CD4-positive, alpha-beta memory T cell (primary cell): ENCODE measurements around the gene CDC42EP2. TPM values are rescaled to one million over a fixed set of nuclear protein-coding genes. Genes with fewer than 3 reads are reported as not detected.
"Not testable (repeated sequence)": the region's sequence is repeated elsewhere in the genome, so short reads cannot be mapped to it uniquely, and the experiment has no call there.

Experiments used
- CTCF ChIA-PET: fragments of 350-600 bp; sonication (Branson Sonifier 250); formaldehyde crosslinking; loops from one replicate; lab custom pipeline; 2021; ENCODE audit warnings: inconsistent platforms; ENCODE audit not compliant: partially characterized antibody; lab: Charles Lee
- POLR2A ChIA-PET: fragments of 350-600 bp; sonication (Branson Sonifier 250); formaldehyde crosslinking; loops from one replicate; lab custom pipeline; 2021; ENCODE audit not compliant: partially characterized antibody; lab: Charles Lee
- DNase-seq, 5 donors: peaks; one replicate each; pipeline versions ENCODE4 v3.0.0 to v3.0.0-alpha.2; 2020 to 2022; ENCODE audit warnings: mixed read lengths in 1 of 5
- H3K27ac ChIP-seq: one replicate; pipeline ENCODE4 v1.7.0; 2013; ENCODE audit warnings: low read depth, low read length
- H3K27me3 ChIP-seq: 2 replicates; pipeline ENCODE4 v1.7.0; 2013; ENCODE audit warnings: mild to moderate bottlenecking, low read length, moderate library complexity; ENCODE audit not compliant: insufficient read depth
- H3K36me3 ChIP-seq: 2 replicates; pipeline ENCODE4 v1.7.0; 2013; ENCODE audit warnings: mild to moderate bottlenecking, low read length, moderate library complexity; ENCODE audit not compliant: insufficient read depth
- H3K4me1 ChIP-seq: 2 replicates; pipeline ENCODE4 v1.7.0; 2013; ENCODE audit warnings: mild to moderate bottlenecking, low read length, moderate library complexity; ENCODE audit not compliant: insufficient read depth
- H3K4me3 ChIP-seq, 2 donors: one replicate each; pipeline ENCODE4 v1.7.0; 2013; ENCODE audit warnings: low read length in 2 of 2, mild to moderate bottlenecking in 1 of 2
- H3K9me3 ChIP-seq, 2 donors: one replicate each; pipeline ENCODE4 v1.7.0; 2013; ENCODE audit warnings: low read length in 2 of 2, control low read depth in 1 of 2; ENCODE audit not compliant: control insufficient read depth in 1 of 2
- H3K27ac Mint-ChIP-seq, 7 donors: one replicate each; pipeline ENCODE4 v1.8.0; 2020 to 2021; ENCODE audit warnings: mixed read lengths in 7 of 7, mild to moderate bottlenecking in 6 of 7, inconsistent platforms in 3 of 7, moderate library complexity in 3 of 7
- H3K27me3 Mint-ChIP-seq, 2 donors: one replicate each; pipeline ENCODE4 v1.8.0; 2020 to 2021; ENCODE audit warnings: mixed read lengths in 2 of 2
- H3K36me3 Mint-ChIP-seq, 2 donors: one replicate each; pipeline ENCODE4 v1.8.0; 2020 to 2021; ENCODE audit warnings: mixed read lengths in 2 of 2, inconsistent platforms in 1 of 2, mild to moderate bottlenecking in 1 of 2
- H3K4me1 Mint-ChIP-seq, 4 donors: one replicate each; pipeline ENCODE4 v1.8.0; 2020 to 2021; ENCODE audit warnings: mixed read lengths in 4 of 4, mild to moderate bottlenecking in 1 of 4
- H3K4me3 Mint-ChIP-seq, 8 donors: one replicate each; pipeline ENCODE4 v1.8.0; 2020 to 2021; ENCODE audit warnings: mixed read lengths in 8 of 8, mild to moderate bottlenecking in 7 of 8, moderate library complexity in 6 of 8, inconsistent platforms in 3 of 8
- H3K9me3 Mint-ChIP-seq, 8 donors: one replicate each; pipeline ENCODE4 v1.8.0; 2020 to 2021; ENCODE audit warnings: mixed read lengths in 8 of 8, mild to moderate bottlenecking in 5 of 8, inconsistent platforms in 3 of 8, moderate library complexity in 1 of 8
- intact Hi-C: fragments of 100-400 bp; cut with micrococcal nuclease; formaldehyde crosslinking; loops from one replicate; pipeline ENCODE4 v1.15.1; 2023
- polyA plus RNA-seq, 2 donors: library from polyadenylated mRNA; unstranded; fragments of 300-500 nt; fragmentation: Illumina TruSeq; gene quantifications; one replicate each; pipeline ENCODE4 v1.2.3, GENCODE V29; 2021
- total RNA-seq, 2 experiments: library from RNA; stranded (reverse); gene quantifications; one replicate each; pipeline ENCODE4 v1.2.3, GENCODE V29; 2021

Gene CDC42EP2
- total and polyA plus RNA-seq, 4 experiments from 2014 or later, result 0.55 to 0.67 TPM; not detected in 2

GRCh38 chr11:65327021-65327420 lies 12.4 kb downstream of the CDC42EP2 start:
- Mint-ChIP-seq H3K27me3 (peaks cover 2 to 11% of the 10 kb centered on the region in 2 donors), H3K9me3 (no peaks in the 10 kb centered on the region), H3K4me1 (peaks cover 0 to 9% (median 5%) of the 10 kb centered on the region in 4 donors), H3K27ac (no peak overlapping the region), H3K4me3 (no peak overlapping the region), H3K36me3 (no peaks in the 10 kb centered on the region)
- Histone ChIP-seq H3K36me3 (no peaks in the 10 kb centered on the region), H3K27me3 (no peaks in the 10 kb centered on the region), H3K9me3 (no peaks in the 10 kb centered on the region), H3K4me3 (no peak overlapping the region), H3K27ac (no peak overlapping the region), H3K4me1 (peaks cover 5% of the 10 kb centered on the region)
- intact Hi-C loops, result no loop called here
- POLR2A ChIA-PET, result interaction anchor here (1.4 kb wide), 1 partner anchor 12 kb away, joined by 4 read pairs; the partner anchor contains the start of gene CDC42EP2
- DNase-seq, result no peak
- CTCF ChIA-PET, result interaction anchor here (0.6 to 1.1 kb wide), 2 partner anchors 11 kb away, joined by 3 to 4 read pairs; no protein-coding TSS in a partner anchor

- no peaks in the 10 kb centered on the region for H3K36me3 ChIP-seq
- Mint-ChIP-seq H3K36me3 (peaks cover 0 to 6% of the 10 kb centered on the region in 2 donors), H3K27me3 (peaks cover 0 to 2% of the 10 kb centered on the region in 2 donors), H3K4me1 (peaks cover 3 to 17% (median 9%) of the 10 kb centered on the region in 4 donors), H3K27ac (peak overlapping the region in 5 of 7 donors; percentile 26 to 86 (median 55)), H3K9me3 (no peaks in the 10 kb centered on the region), H3K4me3 (peak overlapping the region in 1 of 8 donors; percentile 43)
- H3K9me3 ChIP-seq, result no peaks in the 10 kb centered on the region
- CTCF ChIA-PET, result interaction anchor here (0.6 to 8.2 kb wide), 45 partner anchors 8 to 531 kb away, joined by 3 to 170 read pairs (median 4); partner anchors contain the start of genes CDC42EP2, KAT5, MUS81 and POLA2
- H3K27me3 ChIP-seq, result no peaks in the 10 kb centered on the region
- POLR2A ChIA-PET, result interaction anchor here (0.6 to 2.0 kb wide), 10 partner anchors 13 to 242 kb away, joined by 3 to 10 read pairs (median 4); partner anchors contain the start of genes CDC42EP2, MALAT1 and POLA2
- H3K4me1 ChIP-seq, result peaks cover 6% of the 10 kb centered on the region
- H3K27ac ChIP-seq, result no peak overlapping the region
- DNase-seq, result no peak
- intact Hi-C loops, result no loop called here
- no peak overlapping the region for H3K4me3 ChIP-seq
These were observed 14.8 kb downstream of the CDC42EP2 start for GRCh38 chr11:65329478-65329877.

DNA sequence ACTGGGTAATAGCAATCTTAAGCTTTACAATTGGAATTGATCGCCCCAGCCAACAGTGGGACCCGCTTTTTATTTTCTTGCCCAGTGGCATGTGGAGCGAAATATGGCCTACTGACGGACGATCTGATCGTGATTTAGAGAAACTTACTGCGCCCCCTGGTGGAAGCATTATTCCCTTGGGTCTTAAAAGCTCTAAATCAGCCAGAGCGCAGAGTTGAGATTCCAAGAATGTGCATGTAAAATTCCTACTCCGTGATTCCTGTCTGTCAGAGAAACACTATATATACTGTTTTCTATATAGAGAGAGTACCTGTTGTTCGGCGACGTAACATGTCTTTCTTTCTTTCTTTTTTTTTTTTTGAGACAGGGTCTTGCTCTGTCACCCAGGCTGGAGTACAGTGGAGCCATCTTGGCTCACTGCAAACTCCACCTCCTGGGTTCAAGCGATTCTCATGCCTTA lies 15.3 kb downstream of the CDC42EP2 start:
- no peaks in the 10 kb centered on the region for H3K27me3 ChIP-seq
- H3K9me3 ChIP-seq, result no peaks in the 10 kb centered on the region
- Mint-ChIP-seq H3K27me3 (peaks cover 0 to 2% of the 10 kb centered on the region in 2 donors), H3K4me3 (peak overlapping the region in 3 of 8 donors; percentile 28 to 64 (median 43)), H3K4me1 (peaks cover 8 to 22% (median 14%) of the 10 kb centered on the region in 4 donors), H3K9me3 (peaks cover 0 to 2% (median 0%) of the 10 kb centered on the region in 8 donors), H3K36me3 (peaks cover 0 to 10% of the 10 kb centered on the region in 2 donors), H3K27ac (peak overlapping the region in 4 of 7 donors; percentile 53 to 86 (median 68))
- intact Hi-C loops, result loop anchor here (5.0 kb wide), 2 partner anchors 103 to 218 kb away; partner anchors contain the start of gene TM7SF2
- no peak overlapping the region for H3K4me3 ChIP-seq
- POLR2A ChIA-PET, result interaction anchor here (0.6 to 2.0 kb wide), 9 partner anchors 13 to 242 kb away, joined by 3 to 10 read pairs (median 4); partner anchors contain the start of genes CDC42EP2, MALAT1 and POLA2
- H3K36me3 ChIP-seq, result no peaks in the 10 kb centered on the region
- H3K4me1 ChIP-seq, result peaks cover 11% of the 10 kb centered on the region
- DNase-seq, result peak; percentile 69 to 81 (median 75)
- no peak overlapping the region for H3K27ac ChIP-seq
- CTCF ChIA-PET, result interaction anchor here (0.7 to 8.2 kb wide), 42 partner anchors 9 to 1593 kb away, joined by 3 to 170 read pairs (median 5); partner anchors contain the start of genes CDC42EP2, MUS81 and POLA2

DNA sequence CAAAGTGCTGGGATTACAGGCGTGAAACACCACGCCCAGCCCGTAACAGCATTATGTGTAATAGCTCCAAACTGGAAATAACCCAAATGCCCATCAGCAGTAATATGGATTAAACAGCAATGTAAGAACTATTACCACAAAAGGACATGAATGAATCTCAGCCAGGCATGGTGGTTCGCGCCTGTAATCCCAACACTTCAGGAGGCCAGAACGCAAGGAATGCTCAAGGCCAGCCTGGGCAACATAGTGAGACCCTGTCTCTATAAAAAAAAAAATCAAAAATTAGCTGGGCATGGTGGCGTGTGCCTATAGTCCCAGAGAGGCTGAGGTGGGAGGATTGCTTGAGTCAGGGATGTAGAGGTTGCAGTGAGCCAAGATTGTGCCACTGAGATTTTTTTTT lies 15.9 kb downstream of the CDC42EP2 start:
- no peak for DNase-seq
- H3K4me3 Mint-ChIP-seq, result no peak overlapping the region
- no peak overlapping the region for H3K27ac Mint-ChIP-seq
- Histone ChIP-seq H3K4me1 (peaks cover 17% of the 10 kb centered on the region), H3K27me3 (no peaks in the 10 kb centered on the region), H3K27ac (no peak overlapping the region), H3K36me3 (no peaks in the 10 kb centered on the region), H3K9me3 (no peaks in the 10 kb centered on the region), H3K4me3 (no peak overlapping the region)
- peaks cover 14 to 28% (median 20%) of the 10 kb centered on the region in 4 donors for H3K4me1 Mint-ChIP-seq
- POLR2A ChIA-PET, result interaction anchor here (1.0 to 5.5 kb wide), 5 partner anchors 105 to 241 kb away, joined by 3 to 31 read pairs (median 4); partner anchors contain the start of gene MALAT1
- peaks cover 0 to 16% of the 10 kb centered on the region in 2 donors for H3K36me3 Mint-ChIP-seq
- no peaks in the 10 kb centered on the region for H3K27me3 Mint-ChIP-seq
- H3K9me3 Mint-ChIP-seq, result peaks cover 0 to 2% (median 0%) of the 10 kb centered on the region in 8 donors
- intact Hi-C loops, result loop anchor here (5.0 kb wide), 2 partner anchors 103 to 218 kb away; partner anchors contain the start of gene TM7SF2
- CTCF ChIA-PET, result interaction anchor here (0.7 to 8.2 kb wide), 33 partner anchors 9 to 1593 kb away, joined by 3 to 170 read pairs (median 6); partner anchors contain the start of genes CDC42EP2 and POLA2

DNA sequence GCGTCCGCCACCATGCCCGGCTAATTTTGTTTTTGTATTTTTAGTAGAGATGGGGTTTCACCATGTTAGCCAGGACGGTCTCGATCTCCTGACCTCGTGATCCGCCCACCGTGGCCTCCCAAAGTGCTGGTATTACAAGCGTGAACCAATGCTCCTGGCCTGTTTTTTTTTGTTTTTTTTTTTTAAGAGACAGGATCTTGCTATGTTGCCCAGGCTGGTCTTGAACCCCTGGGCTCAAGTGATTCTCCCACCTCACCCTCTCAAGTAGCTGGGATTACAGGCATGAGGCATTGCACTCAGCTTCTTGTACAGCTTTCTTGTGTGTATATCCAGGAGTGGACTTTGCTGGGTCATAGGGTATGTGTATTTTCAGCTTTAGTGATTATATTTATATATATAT lies 17.9 kb downstream of the CDC42EP2 start:
- H3K4me3 ChIP-seq, H3K27me3 ChIP-seq, H3K27ac Mint-ChIP-seq, H3K9me3 Mint-ChIP-seq, H3K36me3 ChIP-seq, H3K27ac ChIP-seq, H3K9me3 ChIP-seq, H3K27me3 Mint-ChIP-seq: not testable (repeated sequence)
- Mint-ChIP-seq H3K4me3 (peak overlapping the region in 1 of 8 donors; percentile 10), H3K4me1 (peaks cover 14 to 31% (median 24%) of the 10 kb centered on the region in 4 donors), H3K36me3 (peaks cover 0 to 20% of the 10 kb centered on the region in 2 donors)
- POLR2A ChIA-PET, result interaction anchor here (1.0 to 5.5 kb wide), 14 partner anchors 13 to 558 kb away, joined by 3 to 31 read pairs (median 5); partner anchors contain the start of genes CAPN1, CCDC85B, CDC42EP2 and MALAT1
- DNase-seq, result peak in 1 of 5 donors; percentile 3
- H3K4me1 ChIP-seq, result peaks cover 20% of the 10 kb centered on the region
- CTCF ChIA-PET, result interaction anchor here (0.7 to 8.2 kb wide), 11 partner anchors 10 to 434 kb away, joined by 3 to 170 read pairs (median 5); partner anchors contain the start of gene CDC42EP2
- intact Hi-C loops, result loop anchor here (5.0 kb wide), 2 partner anchors 105 to 220 kb away; partner anchors contain the start of gene TM7SF2

DNA sequence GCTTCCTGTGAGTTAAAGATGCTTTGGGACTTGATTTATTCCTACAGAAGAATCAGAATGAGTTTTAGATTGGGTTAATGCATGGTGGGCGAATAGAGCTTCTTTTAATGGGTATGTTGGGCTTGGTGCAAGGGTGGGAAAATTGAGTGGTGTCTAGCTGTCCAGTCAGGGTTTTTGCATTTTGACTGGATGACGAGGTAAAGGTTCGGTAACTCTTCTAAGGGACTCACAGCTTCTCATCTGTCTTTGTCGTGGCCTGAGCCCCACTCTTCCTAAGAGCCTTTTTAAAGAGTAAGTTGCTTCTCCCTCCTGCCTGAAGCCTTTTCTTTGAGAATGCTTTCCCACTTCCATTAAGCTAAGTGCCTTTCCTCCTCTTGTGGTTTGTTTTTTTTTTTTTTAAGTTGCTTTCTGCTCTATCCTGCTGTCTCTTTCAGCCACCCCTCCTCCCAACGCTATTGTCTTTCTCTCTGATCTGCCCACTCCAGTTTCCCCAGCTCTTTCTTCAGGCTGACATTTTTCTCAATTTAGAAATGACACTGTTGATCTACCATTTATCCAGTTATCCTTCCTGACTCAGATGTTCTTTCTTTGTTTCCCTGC lies 20.1 kb downstream of the CDC42EP2 start:
- Mint-ChIP-seq H3K4me1 (peaks cover 29 to 45% (median 36%) of the 10 kb centered on the region in 4 donors), H3K4me3 (peak overlapping the region; percentile 90 to 99 (median 96)), H3K36me3 (peaks cover 7 to 34% of the 10 kb centered on the region in 2 donors), H3K27ac (peak overlapping the region; percentile 80 to 96 (median 93)), H3K27me3 (no peaks in the 10 kb centered on the region), H3K9me3 (peaks cover 0 to 2% (median 0%) of the 10 kb centered on the region in 8 donors)
- H3K36me3 ChIP-seq, result peaks cover 8% of the 10 kb centered on the region
- H3K4me3 ChIP-seq, result peak overlapping the region; percentile 55 to 84
- no peaks in the 10 kb centered on the region for H3K27me3 ChIP-seq
- intact Hi-C loops, result loop anchor here (2.0 to 5.0 kb wide), 3 partner anchors 20 to 222 kb away; partner anchors contain the start of genes TIGD3 and TM7SF2
- H3K27ac ChIP-seq, result peak overlapping the region; percentile 86
- no peaks in the 10 kb centered on the region for H3K9me3 ChIP-seq
- POLR2A ChIA-PET, result interaction anchor here (0.7 to 5.5 kb wide), 8 partner anchors 14 to 171 kb away, joined by 3 to 31 read pairs (median 4); partner anchors contain the start of genes NEAT1 and POLA2
- CTCF ChIA-PET, result interaction anchor here (0.6 to 8.2 kb wide), 8 partner anchors 8 to 887 kb away, joined by 3 to 170 read pairs (median 4); partner anchors contain the start of gene CDC42EP2
- no peak for DNase-seq
- H3K4me1 ChIP-seq, result peaks cover 34% of the 10 kb centered on the region
